A673 (cell line): ENCODE results near the gene AHCY.
"Not testable (repeated sequence)": the region's sequence is repeated elsewhere in the genome, so short reads cannot be mapped to it uniquely, and the experiment has no call there.

ENCODE experiments used
- EZH2 ChIP-seq: fragments of 200-600 bp; sonication (generic); IDR thresholded peaks from 2 replicates; pipeline ENCODE4 v1.6.1; 2017; ENCODE audit warnings: borderline replicate concordance, low read depth, mild to moderate bottlenecking, mixed read lengths, antibody characterized with exemption, low read length; ENCODE audit not compliant: poor library complexity, severe bottlenecking
- TF ChIP-seq, protein P1 (sequence below): fragments of 300-800, 200-600 bp; sonication (generic); conservative IDR thresholded peaks from 2 replicates; pipeline ENCODE4 v1.5.1; 2017; ENCODE audit warnings: low read depth, mild to moderate bottlenecking, antibody characterized with exemption, low read length, moderate library complexity, mixed read lengths

DNA sequence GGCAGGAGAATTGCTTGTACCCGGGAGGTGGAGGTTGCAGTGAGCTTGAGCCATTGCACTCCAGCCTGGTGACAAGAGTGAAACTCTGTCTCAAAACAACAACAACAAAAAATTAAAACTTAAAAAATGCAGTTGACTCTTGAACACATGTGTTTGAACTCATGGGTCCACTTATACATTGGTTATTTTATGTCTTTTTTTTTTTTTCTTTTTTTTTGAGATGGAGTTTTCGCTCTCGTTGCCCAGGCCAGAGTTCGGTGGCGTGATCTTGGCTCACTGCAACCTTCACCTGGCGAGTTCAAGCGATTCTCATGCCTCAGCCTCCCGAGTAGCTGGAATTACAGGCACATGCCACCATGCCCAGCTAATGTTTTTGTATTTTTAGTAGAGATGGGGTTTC is 39.7 kb downstream of the AHCY start:
- TF ChIP-seq, protein P1, sequence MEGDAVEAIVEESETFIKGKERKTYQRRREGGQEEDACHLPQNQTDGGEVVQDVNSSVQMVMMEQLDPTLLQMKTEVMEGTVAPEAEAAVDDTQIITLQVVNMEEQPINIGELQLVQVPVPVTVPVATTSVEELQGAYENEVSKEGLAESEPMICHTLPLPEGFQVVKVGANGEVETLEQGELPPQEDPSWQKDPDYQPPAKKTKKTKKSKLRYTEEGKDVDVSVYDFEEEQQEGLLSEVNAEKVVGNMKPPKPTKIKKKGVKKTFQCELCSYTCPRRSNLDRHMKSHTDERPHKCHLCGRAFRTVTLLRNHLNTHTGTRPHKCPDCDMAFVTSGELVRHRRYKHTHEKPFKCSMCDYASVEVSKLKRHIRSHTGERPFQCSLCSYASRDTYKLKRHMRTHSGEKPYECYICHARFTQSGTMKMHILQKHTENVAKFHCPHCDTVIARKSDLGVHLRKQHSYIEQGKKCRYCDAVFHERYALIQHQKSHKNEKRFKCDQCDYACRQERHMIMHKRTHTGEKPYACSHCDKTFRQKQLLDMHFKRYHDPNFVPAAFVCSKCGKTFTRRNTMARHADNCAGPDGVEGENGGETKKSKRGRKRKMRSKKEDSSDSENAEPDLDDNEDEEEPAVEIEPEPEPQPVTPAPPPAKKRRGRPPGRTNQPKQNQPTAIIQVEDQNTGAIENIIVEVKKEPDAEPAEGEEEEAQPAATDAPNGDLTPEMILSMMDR = not testable (repeated sequence)
- TF ChIP-seq EZH2 = not testable (repeated sequence)
